Measurements from ENCODE around the gene TK1. TPM values are rescaled to one million over a fixed set of nuclear protein-coding genes. Genes with fewer than 3 reads are reported as not detected.

TK1 gene
- total RNA-seq, 1 donor from 2014 or later: 3.8 TPM

DNA sequence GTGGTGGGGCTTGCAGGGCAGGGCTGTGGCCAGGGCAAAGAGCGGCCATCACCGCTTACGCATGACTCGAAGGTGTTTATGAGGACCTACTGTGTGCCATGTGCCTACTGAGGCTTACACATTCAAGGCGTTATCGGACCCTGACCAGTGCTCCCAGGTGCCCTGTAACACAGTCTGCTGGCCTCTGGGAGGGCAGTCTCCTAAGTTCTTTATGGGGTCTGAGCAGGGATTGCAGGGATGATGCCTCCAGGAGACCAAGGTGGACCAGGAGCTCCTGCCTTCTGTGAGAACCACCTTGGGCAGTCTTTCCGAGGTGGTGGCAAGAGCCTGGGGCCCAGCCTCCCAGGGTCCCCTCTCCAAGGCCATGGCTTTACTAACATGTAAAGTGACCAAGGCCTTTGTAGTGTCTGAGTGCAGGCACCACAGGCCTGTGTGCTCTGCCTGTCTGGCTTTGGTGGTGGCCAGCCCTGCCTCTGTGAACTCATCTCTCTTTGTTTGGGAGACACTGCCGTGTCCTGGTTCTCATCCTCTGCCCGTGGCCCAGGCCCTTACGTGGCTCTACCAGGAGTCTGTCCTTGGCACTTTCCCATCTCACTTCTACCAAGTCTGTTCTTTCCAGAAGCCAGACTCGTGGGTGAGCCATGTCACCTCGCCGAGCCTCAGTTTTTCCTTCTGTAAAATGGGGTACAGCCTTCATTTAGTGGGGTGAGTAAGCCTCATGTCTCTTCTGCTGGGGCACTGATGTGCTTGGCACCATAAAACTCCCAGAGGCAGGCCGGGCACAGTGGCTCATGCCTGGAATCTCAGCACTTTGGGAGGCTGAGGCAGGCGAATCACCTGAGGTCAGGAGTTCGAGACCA lies 21.9 kb downstream of the TK1 start:
- ATAC-seq (ENCODE audit: low read depth) (no peak), DNase-seq (no peak)
- H3K4me3 Mint-ChIP-seq: no peak overlapping the region
- peaks cover 36% of the 10 kb centered on the region for H3K4me1 Mint-ChIP-seq
- intact Hi-C loops (cut with micrococcal nuclease): no loop called here
- ChIA-PET CTCF (no interaction called here), POLR2A (interaction anchor here (0.8 to 48.2 kb wide), 4 partner anchors 9 to 195 kb away, joined by 3 to 2404 read pairs (median 1204); partner anchors contain the start of genes AFMID, C17orf99, SOCS3 and SYNGR2)
- H3K27me3 Mint-ChIP-seq: no peaks in the 10 kb centered on the region
- peaks cover 7% of the 10 kb centered on the region for H3K36me3 Mint-ChIP-seq (ENCODE audit: low read depth)
- no peak overlapping the region for H3K27ac Mint-ChIP-seq
- TF ChIP-seq CTCF (IDR thresholded peaks at IDR 0.05): no peak
- no peaks in the 10 kb centered on the region for H3K9me3 Mint-ChIP-seq

DNA sequence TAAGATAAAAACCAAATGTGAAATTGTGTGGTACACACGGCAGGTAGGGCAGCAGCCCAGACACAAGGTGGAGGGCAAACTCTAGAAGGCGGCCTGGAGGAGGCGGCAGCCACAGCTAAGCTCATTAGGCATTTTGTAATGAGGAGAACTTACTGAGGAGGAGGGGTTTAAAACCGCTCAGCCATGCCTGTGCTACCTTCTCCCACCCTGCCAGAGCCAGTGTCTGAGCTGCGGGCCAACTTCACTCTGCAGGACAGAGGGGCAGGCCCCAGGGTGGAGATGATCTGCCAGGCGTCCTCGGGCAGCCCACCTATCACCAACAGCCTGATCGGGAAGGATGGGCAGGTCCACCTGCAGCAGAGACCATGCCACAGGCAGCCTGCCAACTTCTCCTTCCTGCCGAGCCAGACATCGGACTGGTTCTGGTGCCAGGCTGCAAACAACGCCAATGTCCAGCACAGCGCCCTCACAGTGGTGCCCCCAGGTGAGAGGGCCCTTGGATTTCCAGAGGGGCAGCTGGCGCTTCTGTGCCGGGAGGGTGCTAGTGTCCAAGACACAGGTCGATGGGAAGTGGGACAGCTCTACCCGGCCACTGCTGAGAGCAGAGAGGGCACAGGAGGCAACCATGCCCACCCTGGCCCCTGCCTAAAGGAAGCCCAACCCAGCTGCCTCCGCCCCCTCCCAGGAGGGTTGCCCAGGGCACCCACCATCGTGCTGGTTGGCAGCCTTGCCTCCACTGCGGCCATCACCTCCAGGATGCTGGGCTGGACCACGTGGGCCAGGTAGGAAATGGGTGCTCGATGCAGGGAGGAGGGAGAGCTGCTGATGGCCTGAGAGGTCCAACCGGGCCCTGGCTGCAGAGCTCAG lies 22.7 kb downstream of the TK1 start:
- H3K4me3 Mint-ChIP-seq: no peak overlapping the region
- ChIA-PET POLR2A (interaction anchor here (0.6 to 48.2 kb wide), 5 partner anchors 9 to 196 kb away, joined by 3 to 2404 read pairs (median 6); partner anchors contain the start of genes AFMID, C17orf99, SOCS3 and SYNGR2), CTCF (interaction anchor here (2.9 kb wide), 1 partner anchor 12 kb away, joined by 10 read pairs; no protein-coding TSS in a partner anchor)
- intact Hi-C loops (cut with micrococcal nuclease): no loop called here
- no peak for ATAC-seq (ENCODE audit: low read depth)
- H3K27me3 Mint-ChIP-seq: no peaks in the 10 kb centered on the region
- H3K9me3 Mint-ChIP-seq: no peaks in the 10 kb centered on the region
- peaks cover 40% of the 10 kb centered on the region for H3K4me1 Mint-ChIP-seq
- H3K27ac Mint-ChIP-seq: no peak overlapping the region
- no peak for DNase-seq
- no peaks in the 10 kb centered on the region for H3K36me3 Mint-ChIP-seq (ENCODE audit: low read depth)
- no peak for TF ChIP-seq CTCF (IDR thresholded peaks at IDR 0.05)

- peak overlapping the region; percentile 81 for H3K27ac Mint-ChIP-seq
- H3K4me1 Mint-ChIP-seq: peaks cover 58% of the 10 kb centered on the region
- intact Hi-C loops (cut with micrococcal nuclease): loop anchor here (10.0 kb wide), 1 partner anchor 695 kb away; no protein-coding TSS in a partner anchor
- H3K27me3 Mint-ChIP-seq: no peaks in the 10 kb centered on the region
- DNase-seq (no peak), ATAC-seq (ENCODE audit: low read depth) (peak; percentile 12)
- H3K36me3 Mint-ChIP-seq (ENCODE audit: low read depth): no peaks in the 10 kb centered on the region
- ChIA-PET POLR2A (interaction anchor here (0.6 to 48.2 kb wide), 4 partner anchors 14 to 582 kb away, joined by 3 to 2404 read pairs (median 1204); partner anchors contain the start of genes AFMID, C17orf99, SYNGR2 and TK1), CTCF (no interaction called here)
- TF ChIP-seq CTCF (IDR thresholded peaks at IDR 0.05): no peak
- no peaks in the 10 kb centered on the region for H3K9me3 Mint-ChIP-seq
- H3K4me3 Mint-ChIP-seq: peak overlapping the region; percentile 42
Observed at GRCh38 chr17:78159575-78160158, 27.2 kb downstream of the TK1 start.

DNA sequence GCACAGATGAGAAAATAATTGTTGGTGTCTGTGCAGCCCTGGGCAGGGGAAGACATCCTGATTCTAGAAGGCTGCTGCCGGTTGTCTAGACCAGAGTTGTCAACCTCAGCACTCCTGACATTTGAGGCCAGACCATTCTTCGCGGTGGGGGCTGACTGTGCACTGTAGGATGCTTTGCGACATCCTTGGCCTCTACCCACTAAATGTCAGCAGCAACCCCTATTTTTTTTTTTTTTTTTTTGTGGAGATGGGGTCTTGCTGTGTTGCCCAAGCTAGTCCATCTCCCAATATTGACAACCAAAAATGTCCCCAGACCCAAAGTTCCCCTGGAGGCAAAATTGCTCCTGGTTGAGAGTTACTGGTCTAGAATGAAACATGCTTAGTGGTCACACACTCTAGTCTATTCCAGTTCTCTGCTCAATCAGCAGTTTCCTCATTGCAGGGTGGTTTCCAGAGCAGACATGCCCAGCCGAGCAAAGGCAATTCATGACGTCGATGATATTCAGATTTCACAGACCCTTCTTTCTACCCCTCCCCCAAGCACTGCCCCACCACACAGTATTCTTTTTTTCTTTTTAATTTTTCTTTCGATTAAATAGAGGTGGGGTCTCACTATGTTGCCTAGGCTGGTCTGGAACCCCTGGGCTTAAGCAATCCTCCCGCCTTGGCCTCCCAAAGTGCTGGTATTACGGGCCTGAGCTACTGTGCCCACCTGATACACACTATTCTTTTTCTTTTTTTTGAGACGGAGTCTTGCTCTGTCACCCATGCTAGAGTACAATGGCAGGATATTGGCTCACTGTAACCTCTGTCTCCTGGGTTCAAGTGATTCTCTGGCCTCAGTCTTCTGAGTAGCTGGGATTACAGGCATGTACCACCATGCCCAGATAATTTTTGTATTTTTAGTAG lies 31.7 kb downstream of the TK1 start:
- CTCF ChIA-PET: interaction anchor here (0.6 to 1.2 kb wide), 3 partner anchors 22 to 1973 kb away, joined by 3 to 4 read pairs (median 3); partner anchors contain the start of gene TNRC6C
- TF ChIP-seq CTCF (IDR thresholded peaks at IDR 0.05): no peak
- no peak for DNase-seq
- ATAC-seq (ENCODE audit: low read depth): peak; percentile 74
- Mint-ChIP-seq H3K36me3 (ENCODE audit: low read depth) (no peaks in the 10 kb centered on the region), H3K9me3 (no peaks in the 10 kb centered on the region), H3K4me1 (peaks cover 82% of the 10 kb centered on the region), H3K27ac (peak overlapping the region; percentile 97), H3K4me3 (peak overlapping the region; percentile 72), H3K27me3 (no peaks in the 10 kb centered on the region)
- intact Hi-C loops (cut with micrococcal nuclease): loop anchor here (1.0 to 10.0 kb wide), 6 partner anchors 8 to 690 kb away; partner anchors contain the start of gene SYNGR2
- POLR2A ChIA-PET: interaction anchor here (0.7 to 48.2 kb wide), 3 partner anchors 18 to 1186 kb away, joined by 9 to 2404 read pairs (median 1040); partner anchors contain the start of genes AFMID, SYNGR2, TK1 and TMC6
